HepG2 (cell line): ENCODE data around the gene TRIM28. TPM values are rescaled to one million over a fixed set of nuclear protein-coding genes. Genes with fewer than 3 reads are reported as not detected.
A peak's percentile ranks its signal among the peaks of the same experiment; 100 is the strongest.

Experiments used
- ADNP ChIP-seq: sonication (generic); formaldehyde crosslinking; IDR thresholded peaks from 2 replicates; pipeline ENCODE4 v1.4.0; 2020; ENCODE audit warnings: missing genetic modification reagents
- AGO1 ChIP-seq: fragments of 200-400 bp; formaldehyde crosslinking; IDR thresholded peaks from 2 replicates; pipeline ENCODE4 v1.6.1; 2017; ENCODE audit warnings: mild to moderate bottlenecking, low read depth, low read length, moderate library complexity; ENCODE audit not compliant: poor library complexity, severe bottlenecking
- CENPT ChIP-seq: sonication (generic); formaldehyde crosslinking; IDR thresholded peaks from 2 replicates; pipeline ENCODE4 v1.8.0; 2022; ENCODE audit warnings: low read depth, mild to moderate bottlenecking, moderate library complexity, missing genetic modification reagents
- DPF2 ChIP-seq: sonication (generic); formaldehyde crosslinking; IDR thresholded peaks from 2 replicates; pipeline ENCODE4 v1.4.0; 2020; ENCODE audit warnings: mild to moderate bottlenecking, low read depth, missing genetic modification reagents, borderline replicate concordance
- GPBP1L1 ChIP-seq: sonication (generic); formaldehyde crosslinking; IDR thresholded peaks from 2 replicates; pipeline ENCODE4 v1.5.0; 2020; ENCODE audit warnings: mild to moderate bottlenecking, missing genetic modification reagents
- KDM6A ChIP-seq: IDR thresholded peaks from 2 replicates; pipeline ENCODE4 v1.6.1; 2016; ENCODE audit warnings: low read depth
- MED1 ChIP-seq: sonication (generic); formaldehyde crosslinking; IDR thresholded peaks from 2 replicates; pipeline ENCODE4 v1.4.0; 2020; ENCODE audit warnings: missing genetic modification reagents
- NAIF1 ChIP-seq: sonication (generic); formaldehyde crosslinking; IDR thresholded peaks from 2 replicates; pipeline ENCODE4 v1.5.0; 2020; ENCODE audit warnings: mild to moderate bottlenecking, missing genetic modification reagents, borderline replicate concordance
- NFKB2 ChIP-seq: sonication (generic); formaldehyde crosslinking; IDR thresholded peaks from 2 replicates; pipeline ENCODE4 v1.4.0; 2020; ENCODE audit warnings: missing genetic modification reagents, borderline replicate concordance
- SP5 ChIP-seq: IDR thresholded peaks from 2 replicates; pipeline ENCODE4 v1.6.1; 2016; ENCODE audit warnings: low read depth, borderline replicate concordance
- ZMAT3 ChIP-seq: sonication (generic); formaldehyde crosslinking; conservative IDR thresholded peaks from 2 replicates; pipeline ENCODE4 v1.7.0; 2021; ENCODE audit warnings: missing genetic modification reagents
- ZNF407 ChIP-seq: sonication (generic); formaldehyde crosslinking; IDR thresholded peaks from one replicate; pipeline ENCODE4 v1.5.1; 2020; ENCODE audit warnings: mild to moderate bottlenecking, missing genetic modification reagents; ENCODE audit errors: not compliant biosample characterization
- ZNF543 ChIP-seq: sonication (generic); formaldehyde crosslinking; IDR thresholded peaks from 2 replicates; pipeline ENCODE4 v1.4.0; 2020; ENCODE audit warnings: mild to moderate bottlenecking, missing genetic modification reagents
- ZNF768 ChIP-seq: sonication (generic); formaldehyde crosslinking; IDR thresholded peaks from 2 replicates; pipeline ENCODE4 v1.4.0; 2020; ENCODE audit warnings: missing genetic modification reagents
- polyA plus RNA-seq, 8 experiments: library from polyadenylated mRNA; depleted of rRNA in 3 of 8; stranded (reverse) in 7 of 8; unstranded in 1 of 8; fragments of >200 nt; fragmentation: Illumina TruSeq in 4 of 8; extraction: Trizol in 4 of 8; gene quantifications; 2 replicates each; pipeline versions ENCODE4 v1.2.1 to v1.2.3, GENCODE V29; 2011 to 2016; ENCODE audit warnings: low read depth in 4 of 8, missing spikeins in 1 of 8, mixed read lengths in 1 of 8; ENCODE audit not compliant: insufficient read depth in 1 of 8
- total RNA-seq, 5 experiments: library from RNA; depleted of rRNA; stranded (reverse); fragments of >200 nt; fragmentation: Illumina TruSeq; extraction: Trizol; gene quantifications; 2 replicates each; pipeline ENCODE4 v1.2.3, GENCODE V29; 2016; ENCODE audit warnings: low read depth in 1 of 5
- TF ChIP-seq, protein P1 (sequence below): fragments of 450-650 bp; IDR thresholded peaks from 2 replicates; pipeline ENCODE4 v1.6.1; 2017; ENCODE audit warnings: mild to moderate bottlenecking

Gene TRIM28
- total and polyA plus RNA-seq, 2 of the 13 experiments (the other 11 are each of a cell fraction or from before 2014, with no cell fraction given) = 361 to 439 TPM

- TF ChIP-seq ZNF407 (CRISPR knock-in tag) (no peak), MED1 (peak; percentile 84), ZNF543 (CRISPR knock-in tag) (peak; percentile 51; the same call in 1 of the 2 replicates), GPBP1L1 (CRISPR knock-in tag) (no peak), CENPT (CRISPR knock-in tag) (peak; percentile 85; the same call in 1 of the 2 replicates), ZMAT3 (CRISPR knock-in tag) (no peak), SP5 (CRISPR knock-in tag) (0 out of 2 replicates have a peak, but pooled peaks have one; percentile 19), NFKB2 (CRISPR knock-in tag) (peak; percentile 80; the same call in 1 of the 2 replicates), KDM6A (CRISPR knock-in tag) (no peak), ZNF768 (CRISPR knock-in tag) (0 out of 2 replicates have a peak, but pooled peaks have one; percentile 53), NAIF1 (CRISPR knock-in tag) (peak; percentile 98), AGO1 (peak; percentile 98), DPF2 (CRISPR knock-in tag) (no peak), ADNP (peak; percentile 77)
- TF ChIP-seq, protein P1, sequence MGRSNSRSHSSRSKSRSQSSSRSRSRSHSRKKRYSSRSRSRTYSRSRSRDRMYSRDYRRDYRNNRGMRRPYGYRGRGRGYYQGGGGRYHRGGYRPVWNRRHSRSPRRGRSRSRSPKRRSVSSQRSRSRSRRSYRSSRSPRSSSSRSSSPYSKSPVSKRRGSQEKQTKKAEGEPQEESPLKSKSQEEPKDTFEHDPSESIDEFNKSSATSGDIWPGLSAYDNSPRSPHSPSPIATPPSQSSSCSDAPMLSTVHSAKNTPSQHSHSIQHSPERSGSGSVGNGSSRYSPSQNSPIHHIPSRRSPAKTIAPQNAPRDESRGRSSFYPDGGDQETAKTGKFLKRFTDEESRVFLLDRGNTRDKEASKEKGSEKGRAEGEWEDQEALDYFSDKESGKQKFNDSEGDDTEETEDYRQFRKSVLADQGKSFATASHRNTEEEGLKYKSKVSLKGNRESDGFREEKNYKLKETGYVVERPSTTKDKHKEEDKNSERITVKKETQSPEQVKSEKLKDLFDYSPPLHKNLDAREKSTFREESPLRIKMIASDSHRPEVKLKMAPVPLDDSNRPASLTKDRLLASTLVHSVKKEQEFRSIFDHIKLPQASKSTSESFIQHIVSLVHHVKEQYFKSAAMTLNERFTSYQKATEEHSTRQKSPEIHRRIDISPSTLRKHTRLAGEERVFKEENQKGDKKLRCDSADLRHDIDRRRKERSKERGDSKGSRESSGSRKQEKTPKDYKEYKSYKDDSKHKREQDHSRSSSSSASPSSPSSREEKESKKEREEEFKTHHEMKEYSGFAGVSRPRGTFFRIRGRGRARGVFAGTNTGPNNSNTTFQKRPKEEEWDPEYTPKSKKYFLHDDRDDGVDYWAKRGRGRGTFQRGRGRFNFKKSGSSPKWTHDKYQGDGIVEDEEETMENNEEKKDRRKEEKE = no peak
Observed at GRCh38 chr19:58513694-58514563, 29.9 kb upstream of the TRIM28 start (continued).
